Coronary artery (tissue), 2 donors: ENCODE measurements around the gene TMEM51.

ENCODE experiments used
- DNase-seq: peaks from one replicate; pipeline ENCODE4 v3.0.0-alpha.2; 2017; ENCODE audit warnings: low spot score
- H3K27ac ChIP-seq, 2 donors: fragments of 200-600 bp; sonication (generic); one replicate each; pipeline ENCODE4 v1.5.1; 2016 to 2019
- H3K4me3 ChIP-seq: fragments of 200-600 bp; sonication (generic); 2 replicates; pipeline ENCODE4 v1.5.1; 2016; ENCODE audit warnings: mild to moderate bottlenecking, moderate library complexity
- TF ChIP-seq, protein P1 (sequence below): fragments of 200-600 bp; sonication (generic); IDR thresholded peaks from one replicate; pipeline ENCODE4 v1.5.1; 2019; ENCODE audit warnings: antibody characterized with exemption

The TMEM51 gene

DNA sequence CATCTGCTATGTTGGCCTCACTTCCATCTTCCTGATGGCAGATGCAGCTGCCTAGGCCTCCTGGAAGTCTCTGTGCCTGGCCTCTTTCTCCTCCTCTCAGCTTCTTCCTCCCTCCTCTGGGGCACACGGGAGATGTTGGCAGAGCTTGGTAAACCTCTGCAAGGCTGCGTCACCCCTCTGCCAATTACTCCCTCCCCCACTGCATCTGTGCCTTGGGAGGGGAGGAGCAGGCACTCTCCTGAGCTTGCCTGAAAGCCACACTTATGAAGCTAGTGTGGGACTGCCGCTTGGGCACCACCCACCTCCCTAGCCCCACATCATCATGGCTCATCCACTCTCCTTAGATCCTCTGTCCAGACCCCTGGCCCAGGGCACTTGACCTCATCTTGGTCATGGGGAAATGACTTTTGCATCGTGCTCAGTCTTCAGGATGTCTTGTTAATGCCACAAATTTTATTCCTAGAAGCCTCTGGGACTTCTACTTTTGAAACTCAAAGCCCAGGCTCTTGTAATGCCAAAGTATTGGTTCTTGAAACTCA lies 7.3 kb upstream of the TMEM51 start:
- no peak overlapping the region for H3K4me3 ChIP-seq
- no peak overlapping the region for H3K27ac ChIP-seq
- TF ChIP-seq, protein P1, sequence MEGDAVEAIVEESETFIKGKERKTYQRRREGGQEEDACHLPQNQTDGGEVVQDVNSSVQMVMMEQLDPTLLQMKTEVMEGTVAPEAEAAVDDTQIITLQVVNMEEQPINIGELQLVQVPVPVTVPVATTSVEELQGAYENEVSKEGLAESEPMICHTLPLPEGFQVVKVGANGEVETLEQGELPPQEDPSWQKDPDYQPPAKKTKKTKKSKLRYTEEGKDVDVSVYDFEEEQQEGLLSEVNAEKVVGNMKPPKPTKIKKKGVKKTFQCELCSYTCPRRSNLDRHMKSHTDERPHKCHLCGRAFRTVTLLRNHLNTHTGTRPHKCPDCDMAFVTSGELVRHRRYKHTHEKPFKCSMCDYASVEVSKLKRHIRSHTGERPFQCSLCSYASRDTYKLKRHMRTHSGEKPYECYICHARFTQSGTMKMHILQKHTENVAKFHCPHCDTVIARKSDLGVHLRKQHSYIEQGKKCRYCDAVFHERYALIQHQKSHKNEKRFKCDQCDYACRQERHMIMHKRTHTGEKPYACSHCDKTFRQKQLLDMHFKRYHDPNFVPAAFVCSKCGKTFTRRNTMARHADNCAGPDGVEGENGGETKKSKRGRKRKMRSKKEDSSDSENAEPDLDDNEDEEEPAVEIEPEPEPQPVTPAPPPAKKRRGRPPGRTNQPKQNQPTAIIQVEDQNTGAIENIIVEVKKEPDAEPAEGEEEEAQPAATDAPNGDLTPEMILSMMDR = no peak
- DNase-seq = no peak

DNA sequence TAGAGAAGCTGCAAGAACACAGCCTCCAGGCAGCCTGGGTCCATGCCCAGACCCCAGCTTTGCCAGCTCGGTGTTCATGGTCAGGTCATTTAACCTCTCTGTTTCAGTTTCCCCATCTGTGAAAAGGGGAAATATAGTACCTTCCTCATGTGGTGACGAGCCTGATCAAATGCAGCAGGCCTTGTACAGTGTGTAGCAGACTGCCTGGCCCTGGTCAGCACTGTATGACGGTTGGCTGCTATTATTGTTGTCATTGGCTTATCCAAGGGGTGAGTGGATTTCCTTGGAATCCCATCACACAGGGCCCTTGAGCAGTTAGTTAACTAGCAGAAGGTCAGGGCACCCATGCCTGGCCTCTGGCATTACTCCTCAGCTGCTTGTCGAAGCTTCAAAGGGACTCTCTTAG lies 6.6 kb upstream of the TMEM51 start:
- DNase-seq = no peak
- H3K27ac ChIP-seq = no peak overlapping the region
- no peak overlapping the region for H3K4me3 ChIP-seq
- TF ChIP-seq, protein P1 = no peak

DNA sequence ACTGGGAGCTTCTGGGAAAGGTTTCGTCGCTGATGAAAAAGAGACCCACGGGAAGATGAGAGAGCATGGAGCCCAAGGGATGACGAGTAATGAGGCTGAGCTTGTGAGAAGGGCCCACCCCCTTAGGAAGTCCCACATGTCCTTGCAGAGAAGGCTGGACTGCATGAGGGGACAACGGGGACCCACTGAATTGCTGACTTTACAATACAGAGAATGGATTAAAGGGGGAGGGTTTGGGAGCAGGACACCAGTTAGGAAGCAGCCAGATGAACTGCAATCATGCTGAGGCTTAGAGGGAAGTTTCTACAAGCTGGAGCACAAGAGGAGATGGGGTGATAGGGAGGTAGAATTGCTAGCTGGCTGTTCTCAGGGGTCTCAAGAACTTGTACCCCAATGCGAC lies 5.5 kb upstream of the TMEM51 start:
- no peak for DNase-seq
- TF ChIP-seq, protein P1 = no peak
- Histone ChIP-seq H3K27ac (no peak overlapping the region), H3K4me3 (no peak overlapping the region)

DNA sequence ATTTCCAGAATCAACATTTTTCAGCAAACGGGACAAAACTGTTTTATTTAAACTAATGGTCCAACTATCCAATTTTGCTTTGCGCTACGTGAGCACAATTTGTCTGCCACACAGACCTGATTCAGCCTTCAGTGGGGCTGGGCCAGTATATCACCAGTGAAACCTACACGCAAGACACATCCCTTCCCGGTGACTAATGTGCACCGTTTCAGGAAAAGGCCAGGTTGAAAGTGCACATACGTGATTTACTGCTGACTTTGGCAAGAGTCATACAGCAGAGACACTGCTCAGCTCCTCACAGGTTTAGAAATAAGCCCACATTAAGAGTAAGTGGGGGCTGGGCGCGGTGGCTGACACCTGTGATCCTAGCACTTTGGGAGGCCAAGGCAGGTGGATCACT lies 5.1 kb upstream of the TMEM51 start:
- TF ChIP-seq, protein P1 = no peak
- no peak overlapping the region for H3K27ac ChIP-seq
- DNase-seq = no peak
- no peak overlapping the region for H3K4me3 ChIP-seq

DNA sequence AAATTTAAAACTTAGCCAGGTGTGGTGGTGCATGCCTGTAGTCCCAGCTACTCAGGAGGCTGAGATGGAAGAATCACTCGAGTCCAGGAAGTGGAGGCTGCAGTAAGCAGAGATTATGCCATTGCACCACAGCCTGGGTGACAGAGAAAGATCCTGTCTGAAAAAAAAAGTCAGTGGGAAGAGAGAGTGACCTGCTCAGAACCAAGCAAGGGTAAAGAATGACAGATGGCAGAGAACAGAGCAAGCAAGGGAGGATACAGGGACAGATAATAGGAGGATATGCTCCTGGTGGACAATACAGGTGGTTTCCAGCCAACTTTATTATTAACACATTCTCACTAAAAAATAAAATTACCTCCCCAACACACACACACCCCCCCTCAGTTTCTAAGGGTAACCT lies 4.6 kb upstream of the TMEM51 start:
- no peak overlapping the region for H3K4me3 ChIP-seq
- H3K27ac ChIP-seq = no peak overlapping the region
- TF ChIP-seq, protein P1 = no peak
- DNase-seq = no peak

DNA sequence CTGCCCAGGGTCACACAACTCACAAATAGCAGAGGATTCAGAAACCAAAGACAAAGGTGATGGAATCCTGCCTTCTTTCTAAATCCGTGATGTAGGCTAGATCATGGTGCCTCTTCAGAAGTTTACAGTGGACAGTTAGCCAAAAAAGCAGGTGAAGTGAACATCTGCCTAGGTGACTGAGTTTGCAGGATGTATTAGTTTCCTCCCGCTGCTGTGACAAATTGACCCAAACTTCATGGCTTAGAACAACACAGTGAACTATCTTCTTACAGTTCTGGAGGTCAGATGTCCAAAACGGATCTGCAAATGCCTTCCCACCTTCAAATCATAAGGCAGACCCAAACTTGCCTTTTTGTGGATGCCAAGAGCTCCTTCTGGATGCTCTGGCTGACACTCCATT lies 3.2 kb upstream of the TMEM51 start:
- DNase-seq = no peak
- TF ChIP-seq, protein P1 = no peak
- Histone ChIP-seq H3K27ac (no peak overlapping the region), H3K4me3 (no peak overlapping the region)

DNA sequence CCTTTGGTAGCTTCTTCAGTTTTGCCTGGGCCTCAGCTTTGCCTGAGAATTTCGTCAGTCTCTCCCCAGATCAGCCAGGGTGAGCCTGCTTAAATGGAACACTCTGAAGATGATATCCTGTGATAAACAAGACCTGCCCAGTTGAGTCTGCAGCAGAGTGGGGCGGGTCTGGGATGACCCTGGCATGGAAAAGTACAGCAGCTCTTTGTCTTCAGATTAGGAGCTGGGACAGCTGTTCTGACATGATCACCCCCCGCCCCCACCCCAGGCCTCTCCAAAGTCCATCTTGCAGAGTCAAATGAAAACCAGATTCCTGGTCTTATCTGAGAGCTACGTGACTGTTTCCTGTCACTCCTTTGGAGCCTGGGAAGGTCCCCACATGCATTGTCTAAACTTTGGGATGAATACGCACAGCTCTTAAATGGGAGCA lies 2.2 kb upstream of the TMEM51 start:
- H3K27ac ChIP-seq = no peak overlapping the region

More for the DNA sequence above, 2.2 kb upstream of the TMEM51 start:
- TF ChIP-seq, protein P1 = no peak
- no peak for DNase-seq
- no peak overlapping the region for H3K4me3 ChIP-seq
